GM12801 (cell line): ENCODE data around the gene SPEM2.

Source experiments
- TF ChIP-seq, protein P1 (sequence below): IDR thresholded peaks from one replicate; pipeline ENCODE4 v1.5.1; 2011; ENCODE audit warnings: control low read depth; ENCODE audit not compliant: insufficient read length; ENCODE audit errors: extremely low read depth

The SPEM2 gene

DNA sequence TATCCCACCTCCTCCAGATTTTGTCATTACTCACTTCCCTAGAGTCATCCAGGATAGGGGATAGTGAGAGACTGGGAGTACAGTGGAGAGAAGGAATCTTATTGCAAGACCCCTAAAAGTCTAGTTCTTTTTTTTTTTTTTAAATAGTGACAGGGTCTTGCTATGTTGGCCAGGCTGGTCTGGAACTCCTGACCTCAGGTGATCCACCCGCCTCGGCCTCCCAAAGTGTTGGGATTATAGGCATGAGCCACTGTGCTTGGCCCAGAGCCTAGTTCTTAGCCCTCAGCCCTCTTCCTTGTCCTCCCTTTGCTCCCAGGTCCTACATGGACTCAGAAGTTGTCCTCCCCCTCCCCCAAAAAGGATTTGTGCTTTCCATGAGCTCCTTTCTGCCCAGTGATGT, 16.7 kb downstream of the SPEM2 start:
- TF ChIP-seq, protein P1, sequence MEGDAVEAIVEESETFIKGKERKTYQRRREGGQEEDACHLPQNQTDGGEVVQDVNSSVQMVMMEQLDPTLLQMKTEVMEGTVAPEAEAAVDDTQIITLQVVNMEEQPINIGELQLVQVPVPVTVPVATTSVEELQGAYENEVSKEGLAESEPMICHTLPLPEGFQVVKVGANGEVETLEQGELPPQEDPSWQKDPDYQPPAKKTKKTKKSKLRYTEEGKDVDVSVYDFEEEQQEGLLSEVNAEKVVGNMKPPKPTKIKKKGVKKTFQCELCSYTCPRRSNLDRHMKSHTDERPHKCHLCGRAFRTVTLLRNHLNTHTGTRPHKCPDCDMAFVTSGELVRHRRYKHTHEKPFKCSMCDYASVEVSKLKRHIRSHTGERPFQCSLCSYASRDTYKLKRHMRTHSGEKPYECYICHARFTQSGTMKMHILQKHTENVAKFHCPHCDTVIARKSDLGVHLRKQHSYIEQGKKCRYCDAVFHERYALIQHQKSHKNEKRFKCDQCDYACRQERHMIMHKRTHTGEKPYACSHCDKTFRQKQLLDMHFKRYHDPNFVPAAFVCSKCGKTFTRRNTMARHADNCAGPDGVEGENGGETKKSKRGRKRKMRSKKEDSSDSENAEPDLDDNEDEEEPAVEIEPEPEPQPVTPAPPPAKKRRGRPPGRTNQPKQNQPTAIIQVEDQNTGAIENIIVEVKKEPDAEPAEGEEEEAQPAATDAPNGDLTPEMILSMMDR, result no peak

DNA sequence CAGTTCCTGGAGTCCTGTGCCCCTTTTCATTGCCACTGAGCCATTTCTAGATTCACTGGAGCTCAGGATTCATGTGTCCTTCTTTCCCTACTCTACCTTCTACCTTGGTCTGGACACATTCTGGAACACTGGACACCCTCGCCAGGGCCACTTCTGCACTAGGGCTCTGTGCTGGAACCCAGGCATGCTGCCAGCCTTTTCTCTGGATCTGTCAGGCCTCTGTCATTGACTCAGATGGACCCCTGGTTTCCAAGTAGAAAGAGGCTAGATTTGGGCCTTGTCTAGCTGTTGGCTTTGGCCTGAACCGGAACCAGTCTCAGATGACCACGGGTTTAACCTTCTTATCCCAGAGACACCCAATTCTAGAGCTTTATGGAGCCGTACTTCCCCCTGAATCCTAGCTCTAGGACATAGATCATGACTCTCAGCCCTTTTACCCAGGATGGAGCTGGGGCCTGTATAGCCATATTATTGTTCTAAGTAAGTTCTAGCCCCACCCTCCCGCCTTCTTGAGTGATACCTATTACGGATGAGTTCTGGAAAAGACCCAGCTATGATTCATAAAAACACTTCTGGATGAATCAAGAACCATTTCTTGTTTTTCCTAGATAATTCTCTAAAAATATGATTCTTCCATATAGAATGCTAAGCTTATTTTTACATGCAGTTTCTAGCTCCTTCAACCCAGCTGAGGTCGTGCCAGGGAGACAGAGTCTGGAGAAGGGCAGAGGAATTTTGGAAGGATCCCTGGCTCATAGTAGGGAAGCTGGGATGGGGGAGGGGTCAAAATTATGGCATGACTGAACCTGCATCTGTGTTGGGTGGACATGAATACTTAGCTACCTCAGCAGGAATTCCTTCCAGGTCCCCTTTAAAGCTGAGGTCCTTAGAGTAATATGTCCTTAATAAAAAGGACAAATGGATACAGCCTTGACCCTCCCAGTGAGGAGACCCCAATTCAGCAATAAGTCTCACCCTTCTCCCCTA, 18.4 kb downstream of the SPEM2 start:
- TF ChIP-seq, protein P1, result no peak

DNA sequence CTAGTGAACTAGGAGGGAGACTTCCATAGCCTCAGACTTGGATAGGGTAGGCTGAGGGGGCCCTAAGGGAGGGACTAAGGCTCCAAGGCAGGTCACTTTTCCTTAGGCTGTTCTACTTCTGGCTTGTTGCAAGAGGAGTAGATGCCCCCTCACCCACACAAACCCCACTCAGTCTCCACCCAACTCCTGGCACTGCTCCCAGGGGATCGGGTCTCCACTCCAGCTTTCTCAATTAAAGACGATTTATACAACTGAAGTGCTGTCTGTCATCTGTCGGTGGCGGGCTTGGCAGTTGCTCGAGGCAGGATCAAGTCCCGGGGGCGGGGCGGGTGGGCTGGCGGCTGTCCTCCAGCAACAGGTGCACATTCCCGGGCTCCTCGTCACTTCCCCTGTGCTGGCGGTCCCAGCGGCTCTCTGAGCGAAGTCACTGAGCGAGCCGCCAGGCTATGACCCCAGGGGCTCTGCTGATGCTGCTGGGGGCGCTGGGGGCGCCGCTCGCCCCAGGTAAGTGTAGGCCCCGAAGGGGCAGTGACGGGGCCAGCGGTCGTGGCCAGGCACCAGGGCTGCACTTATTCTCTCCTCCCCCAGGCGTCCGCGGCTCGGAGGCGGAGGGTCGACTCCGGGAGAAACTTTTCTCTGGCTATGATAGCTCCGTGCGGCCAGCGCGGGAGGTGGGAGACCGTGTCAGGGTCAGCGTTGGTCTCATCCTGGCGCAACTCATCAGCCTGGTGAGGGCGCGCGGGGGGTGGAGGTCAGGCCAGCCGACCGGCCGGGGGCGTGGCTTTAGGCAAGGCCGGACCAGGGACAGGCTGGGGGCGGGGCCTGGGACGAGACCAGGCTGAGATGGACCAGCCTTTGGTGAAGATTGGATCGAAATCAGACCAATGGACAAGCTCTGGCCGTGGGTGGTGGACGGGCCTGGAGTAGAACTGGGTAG, 19.5 kb downstream of the SPEM2 start, which contains the start of gene CHRNB1:
CHRNB1 (plus strand) TSS at position 380 of the 937 bp plus-strand sequence; CDS start at position 447, 67 bp downstream.
- TF ChIP-seq, protein P1, result no peak

DNA sequence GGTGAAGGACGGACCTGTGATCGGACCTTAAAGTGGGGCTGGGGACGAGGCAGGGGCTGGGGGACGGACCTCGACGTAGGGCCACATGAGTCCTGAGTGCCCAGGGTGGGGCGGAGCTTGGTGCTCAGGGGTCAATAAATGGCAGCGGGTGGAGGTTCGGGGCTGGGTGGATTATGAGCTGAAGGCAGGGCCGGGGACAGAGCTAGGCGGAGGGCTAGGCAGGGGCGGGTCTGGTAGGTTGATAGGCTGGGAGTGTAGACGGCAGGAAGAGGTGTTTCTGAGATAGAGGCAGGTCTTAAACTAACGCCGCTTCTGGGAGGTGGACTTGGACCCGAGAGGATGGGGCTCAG, 20.2 kb downstream of the SPEM2 start:
- TF ChIP-seq, protein P1, result no peak

DNA sequence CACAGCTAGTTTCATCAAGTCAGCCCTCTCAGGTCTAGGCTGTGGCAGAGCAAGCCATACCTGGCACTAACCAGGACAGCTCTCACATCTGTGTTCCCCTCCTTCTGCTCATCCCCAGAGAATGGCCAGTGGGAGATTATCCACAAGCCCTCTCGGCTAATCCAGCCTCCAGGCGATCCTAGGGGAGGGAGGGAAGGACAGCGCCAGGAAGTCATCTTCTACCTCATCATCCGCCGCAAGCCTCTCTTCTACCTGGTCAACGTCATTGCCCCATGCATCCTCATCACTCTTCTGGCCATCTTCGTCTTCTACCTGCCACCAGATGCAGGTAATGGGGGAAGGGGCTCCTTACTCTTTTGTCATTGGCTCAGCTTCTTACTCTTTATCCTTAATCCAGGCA, 23.0 kb downstream of the SPEM2 start:
- TF ChIP-seq, protein P1, result no peak

DNA sequence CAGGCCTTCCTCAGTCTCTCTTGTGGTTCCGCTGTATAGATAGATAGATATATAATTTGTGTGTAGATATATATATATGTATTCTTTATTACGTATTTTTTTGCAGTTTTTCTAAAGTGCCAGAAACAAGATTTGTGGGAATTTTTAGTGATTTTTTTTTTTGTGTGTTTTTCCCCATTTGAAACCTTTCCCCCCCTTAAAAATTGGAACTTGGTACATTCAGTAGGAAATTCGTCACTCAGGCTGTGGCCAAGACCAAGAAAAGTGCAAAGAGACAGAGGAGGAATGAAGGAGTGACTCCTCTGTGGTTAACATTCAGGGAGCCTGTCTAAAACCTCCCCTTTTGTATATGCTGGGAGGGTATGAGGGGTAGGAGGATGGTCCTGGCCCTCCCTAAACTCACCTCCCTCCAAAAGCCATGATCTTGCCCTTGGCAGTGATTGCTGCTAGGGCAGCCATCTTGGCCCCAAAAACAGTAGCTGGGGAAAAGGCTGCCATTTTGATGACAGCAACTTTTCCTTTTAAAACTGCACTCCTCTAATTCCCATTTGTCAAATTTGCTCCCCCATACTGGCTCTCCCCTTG, 34.6 kb downstream of the SPEM2 start:
- TF ChIP-seq, protein P1, result no peak
